PC-9 (cell line): ENCODE results near the gene THYN1. TPM values are rescaled to one million over a fixed set of nuclear protein-coding genes. Genes with fewer than 3 reads are reported as not detected.

Experiments used
- BruUV-seq: library from RNA; stranded (reverse); fragments of 400-500 nt; replicated peaks from 2 replicates; lab custom pipeline; 2021; lab: Mats Ljungman, UMichigan
- CTCF ChIA-PET: fragments of 300-600 bp; sonication (Branson Sonifier 250); formaldehyde crosslinking; loops from one replicate; lab custom pipeline; 2022; ENCODE audit warnings: antibody characterized with exemption; lab: Charles Lee
- POLR2A ChIA-PET: fragments of 300-600 bp; sonication (Branson Sonifier 250); formaldehyde crosslinking; loops from one replicate; lab custom pipeline; 2022; ENCODE audit warnings: antibody characterized with exemption; ENCODE audit not compliant: unreplicated experiment; lab: Charles Lee
- DNase-seq, 2 experiments: peaks; one replicate each; pipeline versions ENCODE4 v3.0.0 to v3.0.0-alpha.2; 2015 to 2022; ENCODE audit warnings: mixed read lengths in 1 of 2
- H2AFZ ChIP-seq: fragments of 200-600 bp; sonication (generic); 2 replicates; pipeline ENCODE4 v1.8.1; 2017; ENCODE audit warnings: antibody characterized with exemption
- H3F3A ChIP-seq: fragments of 200-600 bp; sonication (generic); 2 replicates; pipeline ENCODE4 v1.8.1; 2017; ENCODE audit warnings: antibody characterized with exemption, mild to moderate bottlenecking, low read depth; ENCODE audit not compliant: insufficient read depth
- H3K27ac ChIP-seq: fragments of 200-600 bp; sonication (generic); 2 replicates; pipeline ENCODE4 v1.6.1; 2016; ENCODE audit warnings: mixed run types
- H3K27me3 ChIP-seq: fragments of 200-600 bp; sonication (generic); 2 replicates; pipeline ENCODE4 v1.6.1; 2016; ENCODE audit warnings: low read depth, mixed run types; ENCODE audit not compliant: insufficient read depth
- H3K36me3 ChIP-seq: fragments of 200-600 bp; sonication (generic); 2 replicates; pipeline ENCODE4 v1.6.1; 2016; ENCODE audit warnings: low read depth, mixed run types
- H3K4me1 ChIP-seq: fragments of 200-600 bp; sonication (generic); replicated peaks from 2 replicates; pipeline ENCODE4 v1.6.1; 2016; ENCODE audit warnings: mixed run types; ENCODE audit not compliant: insufficient read depth
- H3K4me2 ChIP-seq: fragments of 200-600 bp; sonication (generic); 2 replicates; pipeline ENCODE4 v1.6.1; 2017; ENCODE audit warnings: mixed run types
- H3K4me3 ChIP-seq: fragments of 200-600 bp; sonication (generic); 2 replicates; pipeline ENCODE4 v1.6.1; 2016; ENCODE audit warnings: mixed run types
- H3K79me2 ChIP-seq: fragments of 200-600 bp; sonication (generic); 2 replicates; pipeline ENCODE4 v1.6.1; 2017; ENCODE audit warnings: low read depth, mixed run types
- H3K9me2 ChIP-seq: fragments of 200-600 bp; sonication (generic); 2 replicates; pipeline ENCODE4 v1.8.1; 2017; ENCODE audit warnings: mild to moderate bottlenecking; ENCODE audit not compliant: insufficient read depth
- H3K9me3 ChIP-seq: fragments of 200-600 bp; sonication (generic); 2 replicates; pipeline ENCODE4 v1.8.1; 2016; ENCODE audit warnings: low read depth; ENCODE audit not compliant: insufficient read depth
- H4K20me1 ChIP-seq: fragments of 200-600 bp; sonication (generic); 2 replicates; pipeline ENCODE4 v1.8.1; 2017; ENCODE audit not compliant: insufficient read depth
- EZH2 ChIP-seq: fragments of 200-600 bp; sonication (generic); IDR thresholded peaks from 2 replicates; pipeline ENCODE4 v1.8.0; 2017; ENCODE audit warnings: antibody characterized with exemption, low read depth
- intact Hi-C: fragments of 100-400 bp; cut with micrococcal nuclease; formaldehyde crosslinking; loops from one replicate; pipeline ENCODE4 v1.10.0; 2022; ENCODE audit not compliant: unreplicated experiment
- total RNA-seq: library from RNA; stranded (reverse); gene quantifications from 2 replicates; pipeline ENCODE4 v1.2.3, GENCODE V29; 2021
- TF ChIP-seq, protein P1 (sequence below): fragments of 200-600 bp; sonication (generic); conservative IDR thresholded peaks from 2 replicates; pipeline ENCODE4 v1.6.1; 2017; ENCODE audit warnings: mixed run types, antibody characterized with exemption, mild to moderate bottlenecking, moderate library complexity

The THYN1 gene
- total RNA-seq, 1 experiment from 2014 or later: 29.8 TPM

DNA sequence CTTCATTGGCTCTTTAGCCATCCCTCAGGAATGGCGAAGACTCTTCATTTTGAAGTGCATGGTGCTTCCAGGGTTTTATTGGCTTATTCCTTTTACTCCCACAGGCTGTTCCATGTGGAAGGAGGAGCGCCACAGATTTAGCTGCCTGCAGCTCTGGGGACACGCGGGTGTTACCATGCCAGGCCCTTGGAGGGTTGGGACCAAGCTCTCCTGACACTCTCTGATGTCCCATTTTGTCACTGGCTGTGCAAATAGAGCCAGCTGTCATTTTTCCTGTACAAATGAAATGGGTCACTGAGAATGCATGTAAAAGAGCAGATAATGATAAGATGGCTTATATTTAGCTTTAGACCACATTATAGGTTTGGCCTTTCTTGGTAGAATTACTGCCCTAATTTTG lies 9.2 kb downstream of the THYN1 start:
- H3K36me3 ChIP-seq: no peaks in the 10 kb centered on the region
- no peak overlapping the region for H3K4me2 ChIP-seq
- TF ChIP-seq EZH2: no peak
- TF ChIP-seq, protein P1, sequence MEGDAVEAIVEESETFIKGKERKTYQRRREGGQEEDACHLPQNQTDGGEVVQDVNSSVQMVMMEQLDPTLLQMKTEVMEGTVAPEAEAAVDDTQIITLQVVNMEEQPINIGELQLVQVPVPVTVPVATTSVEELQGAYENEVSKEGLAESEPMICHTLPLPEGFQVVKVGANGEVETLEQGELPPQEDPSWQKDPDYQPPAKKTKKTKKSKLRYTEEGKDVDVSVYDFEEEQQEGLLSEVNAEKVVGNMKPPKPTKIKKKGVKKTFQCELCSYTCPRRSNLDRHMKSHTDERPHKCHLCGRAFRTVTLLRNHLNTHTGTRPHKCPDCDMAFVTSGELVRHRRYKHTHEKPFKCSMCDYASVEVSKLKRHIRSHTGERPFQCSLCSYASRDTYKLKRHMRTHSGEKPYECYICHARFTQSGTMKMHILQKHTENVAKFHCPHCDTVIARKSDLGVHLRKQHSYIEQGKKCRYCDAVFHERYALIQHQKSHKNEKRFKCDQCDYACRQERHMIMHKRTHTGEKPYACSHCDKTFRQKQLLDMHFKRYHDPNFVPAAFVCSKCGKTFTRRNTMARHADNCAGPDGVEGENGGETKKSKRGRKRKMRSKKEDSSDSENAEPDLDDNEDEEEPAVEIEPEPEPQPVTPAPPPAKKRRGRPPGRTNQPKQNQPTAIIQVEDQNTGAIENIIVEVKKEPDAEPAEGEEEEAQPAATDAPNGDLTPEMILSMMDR: no peak
- intact Hi-C loops: no loop called here
- BruUV-seq: no TSS peak
- H2AFZ ChIP-seq: no peak overlapping the region
- H3K79me2 ChIP-seq: no peaks in the 10 kb centered on the region
- ChIA-PET CTCF (no interaction called here), POLR2A (no interaction called here)
- no peaks in the 10 kb centered on the region for H3K9me2 ChIP-seq
- no peaks in the 10 kb centered on the region for H3K4me1 ChIP-seq
- H3K27ac ChIP-seq: no peak overlapping the region
- H3F3A ChIP-seq: no peaks in the 10 kb centered on the region
- H4K20me1 ChIP-seq: no peaks in the 10 kb centered on the region
- H3K9me3 ChIP-seq: no peaks in the 10 kb centered on the region
- no peak for DNase-seq
- no peaks in the 10 kb centered on the region for H3K27me3 ChIP-seq
- H3K4me3 ChIP-seq: no peak overlapping the region

DNA sequence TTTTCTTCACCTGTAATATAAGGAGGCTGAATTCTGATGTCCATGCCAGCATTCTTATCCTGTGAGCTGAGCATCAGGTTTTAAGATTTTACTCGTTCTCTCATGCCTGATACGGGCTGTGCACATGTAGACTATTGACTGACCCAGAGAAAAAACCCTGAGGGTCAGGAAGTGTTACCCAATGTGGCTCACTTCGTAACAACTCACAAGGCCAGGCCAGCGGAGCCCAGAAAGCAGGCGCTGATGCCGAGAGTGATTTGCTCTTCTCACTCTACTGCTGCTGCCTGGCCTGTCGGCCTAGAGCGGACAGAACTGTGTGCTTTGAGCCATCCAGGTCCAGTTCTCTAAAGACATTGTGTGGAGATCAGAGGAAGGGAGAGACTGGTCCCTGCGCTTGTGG lies 10.8 kb downstream of the THYN1 start:
- Histone ChIP-seq H3K4me1 (no peaks in the 10 kb centered on the region), H2AFZ (no peak overlapping the region), H3K79me2 (no peaks in the 10 kb centered on the region), H3K36me3 (no peaks in the 10 kb centered on the region), H3K9me3 (no peaks in the 10 kb centered on the region), H3F3A (no peaks in the 10 kb centered on the region), H3K4me3 (no peak overlapping the region), H3K9me2 (no peaks in the 10 kb centered on the region), H3K27ac (no peak overlapping the region), H3K27me3 (no peaks in the 10 kb centered on the region), H3K4me2 (no peak overlapping the region), H4K20me1 (no peaks in the 10 kb centered on the region)
- TF ChIP-seq, protein P1: no peak
- TF ChIP-seq EZH2: no peak
- no peak for DNase-seq
- intact Hi-C loops: no loop called here
- POLR2A ChIA-PET: no interaction called here
- no TSS peak for BruUV-seq
- CTCF ChIA-PET: no interaction called here

DNA sequence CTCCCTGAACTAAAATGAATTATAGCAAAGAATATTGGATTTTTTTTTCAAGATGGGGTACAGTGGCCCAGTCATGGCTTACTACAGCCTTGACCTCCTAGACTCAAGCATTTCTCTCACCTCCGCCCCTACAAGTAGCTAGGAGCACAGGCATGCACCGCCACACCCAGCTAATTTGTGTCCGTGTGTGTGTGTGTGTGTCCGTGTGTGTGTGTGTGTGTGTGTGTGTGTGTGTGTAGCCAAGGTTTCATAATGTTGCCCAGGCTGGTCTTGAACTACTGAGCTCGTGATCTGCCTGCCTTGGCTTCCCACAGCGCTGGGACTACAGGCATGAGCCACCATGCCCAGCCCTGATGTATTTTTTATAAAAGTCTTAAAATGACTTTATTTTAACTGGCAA lies 12.6 kb downstream of the THYN1 start:
- no peaks in the 10 kb centered on the region for H3F3A ChIP-seq
- TF ChIP-seq, protein P1: no peak
- no peak for TF ChIP-seq EZH2
- DNase-seq: no peak
- no peaks in the 10 kb centered on the region for H4K20me1 ChIP-seq
- no peaks in the 10 kb centered on the region for H3K36me3 ChIP-seq
- intact Hi-C loops: no loop called here
- ChIA-PET CTCF (no interaction called here), POLR2A (no interaction called here)
- no peak overlapping the region for H3K4me3 ChIP-seq
- H3K79me2 ChIP-seq: no peaks in the 10 kb centered on the region
- no peaks in the 10 kb centered on the region for H3K9me3 ChIP-seq
- BruUV-seq: no TSS peak
- H3K4me2 ChIP-seq: no peak overlapping the region
- no peaks in the 10 kb centered on the region for H3K4me1 ChIP-seq
- no peaks in the 10 kb centered on the region for H3K9me2 ChIP-seq
- no peak overlapping the region for H3K27ac ChIP-seq
- H2AFZ ChIP-seq: no peak overlapping the region
- no peaks in the 10 kb centered on the region for H3K27me3 ChIP-seq
